ENCODE data around the gene PON3. TPM values are rescaled to one million over a fixed set of nuclear protein-coding genes. Genes with fewer than 3 reads are reported as not detected.

The PON3 gene
- total and polyA plus RNA-seq, 2 of the 13 experiments (the other 11 are each of a cell fraction or from before 2014, with no cell fraction given): 23.6 to 37.8 TPM

DNA sequence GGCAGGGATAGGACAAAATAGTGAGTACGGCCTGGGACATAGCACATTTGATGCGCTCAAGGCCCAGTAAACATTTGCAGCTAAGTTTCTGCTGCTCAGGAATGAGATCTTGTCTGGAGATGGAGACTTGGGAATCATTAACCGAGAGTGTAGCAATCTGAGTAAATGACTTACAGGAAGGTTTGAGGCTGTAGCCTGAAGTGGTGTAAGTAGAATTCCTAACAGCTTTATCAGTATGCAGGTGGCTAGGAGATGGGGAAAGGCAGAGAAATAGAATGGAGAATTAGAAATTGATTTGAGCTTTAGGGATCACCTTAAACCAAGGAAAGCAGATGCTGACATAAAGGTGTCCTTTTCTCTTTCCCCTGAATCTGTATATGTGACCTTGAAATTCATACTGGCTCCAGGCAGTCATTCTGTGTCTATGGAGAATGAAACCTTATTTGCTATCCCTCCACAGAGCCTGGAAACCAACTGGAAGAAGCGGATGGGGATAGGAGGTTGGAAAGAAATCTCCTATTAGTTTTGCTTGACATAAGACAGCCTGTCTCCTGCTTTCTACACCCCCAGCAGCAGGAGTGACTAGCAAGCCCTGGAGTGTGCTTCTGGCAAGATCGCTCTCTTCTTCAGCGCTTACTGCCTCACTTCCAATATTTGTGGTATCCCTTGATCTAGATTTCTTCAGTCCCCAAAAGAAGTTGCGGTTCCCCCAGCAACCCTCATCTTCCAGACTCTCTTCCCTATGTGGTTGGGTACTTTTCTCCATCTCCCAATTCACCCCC is 45.1 kb upstream of the PON3 start (continued):
- TF ChIP-seq PCBP1 (IDR thresholded peaks at IDR 0.05; ENCODE audit: borderline replicate concordance, low read depth, low read length) (no peak), ZNF563 (CRISPR knock-in tag; IDR thresholded peaks at IDR 0.05) (no peak), GABPB1 (CRISPR knock-in tag; IDR thresholded peaks at IDR 0.05) (no peak; the same call in 1 of the 2 replicates), NR2F1 (CRISPR knock-in tag; IDR thresholded peaks at IDR 0.05) (no peak), FOXO1 (CRISPR knock-in tag; IDR thresholded peaks at IDR 0.05) (peak; percentile 66), JUNB (CRISPR knock-in tag; IDR thresholded peaks at IDR 0.05; ENCODE audit: borderline replicate concordance) (no peak), ZNF207 (IDR thresholded peaks at IDR 0.05; ENCODE audit: borderline replicate concordance) (no peak), MTF2 (CRISPR knock-in tag; IDR thresholded peaks at IDR 0.05; ENCODE audit: borderline replicate concordance) (no peak), KMT2A (CRISPR knock-in tag; IDR thresholded peaks at IDR 0.05) (peak; percentile 30; the same call in 1 of the 2 replicates)
- TF ChIP-seq, protein P1, sequence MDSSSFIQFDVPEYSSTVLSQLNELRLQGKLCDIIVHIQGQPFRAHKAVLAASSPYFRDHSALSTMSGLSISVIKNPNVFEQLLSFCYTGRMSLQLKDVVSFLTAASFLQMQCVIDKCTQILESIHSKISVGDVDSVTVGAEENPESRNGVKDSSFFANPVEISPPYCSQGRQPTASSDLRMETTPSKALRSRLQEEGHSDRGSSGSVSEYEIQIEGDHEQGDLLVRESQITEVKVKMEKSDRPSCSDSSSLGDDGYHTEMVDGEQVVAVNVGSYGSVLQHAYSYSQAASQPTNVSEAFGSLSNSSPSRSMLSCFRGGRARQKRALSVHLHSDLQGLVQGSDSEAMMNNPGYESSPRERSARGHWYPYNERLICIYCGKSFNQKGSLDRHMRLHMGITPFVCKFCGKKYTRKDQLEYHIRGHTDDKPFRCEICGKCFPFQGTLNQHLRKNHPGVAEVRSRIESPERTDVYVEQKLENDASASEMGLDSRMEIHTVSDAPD (CRISPR knock-in tag; IDR thresholded peaks at IDR 0.05): no peak; the same call in 1 of the 2 replicates
- TF ChIP-seq, protein P2, sequence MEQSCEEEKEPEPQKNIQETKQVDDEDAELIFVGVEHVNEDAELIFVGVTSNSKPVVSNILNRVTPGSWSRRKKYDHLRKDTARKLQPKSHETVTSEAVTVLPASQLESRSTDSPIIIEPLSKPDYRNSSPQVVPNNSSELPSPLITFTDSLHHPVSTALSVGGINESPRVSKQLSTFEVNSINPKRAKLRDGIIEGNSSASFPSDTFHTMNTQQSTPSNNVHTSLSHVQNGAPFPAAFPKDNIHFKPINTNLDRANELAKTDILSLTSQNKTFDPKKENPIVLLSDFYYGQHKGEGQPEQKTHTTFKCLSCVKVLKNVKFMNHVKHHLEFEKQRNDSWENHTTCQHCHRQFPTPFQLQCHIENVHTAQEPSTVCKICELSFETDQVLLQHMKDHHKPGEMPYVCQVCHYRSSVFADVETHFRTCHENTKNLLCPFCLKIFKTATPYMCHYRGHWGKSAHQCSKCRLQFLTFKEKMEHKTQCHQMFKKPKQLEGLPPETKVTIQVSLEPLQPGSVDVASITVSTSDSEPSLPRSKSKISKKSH (CRISPR knock-in tag; IDR thresholded peaks at IDR 0.05; ENCODE audit: borderline replicate concordance): no peak
- TF ChIP-seq, protein P3, sequence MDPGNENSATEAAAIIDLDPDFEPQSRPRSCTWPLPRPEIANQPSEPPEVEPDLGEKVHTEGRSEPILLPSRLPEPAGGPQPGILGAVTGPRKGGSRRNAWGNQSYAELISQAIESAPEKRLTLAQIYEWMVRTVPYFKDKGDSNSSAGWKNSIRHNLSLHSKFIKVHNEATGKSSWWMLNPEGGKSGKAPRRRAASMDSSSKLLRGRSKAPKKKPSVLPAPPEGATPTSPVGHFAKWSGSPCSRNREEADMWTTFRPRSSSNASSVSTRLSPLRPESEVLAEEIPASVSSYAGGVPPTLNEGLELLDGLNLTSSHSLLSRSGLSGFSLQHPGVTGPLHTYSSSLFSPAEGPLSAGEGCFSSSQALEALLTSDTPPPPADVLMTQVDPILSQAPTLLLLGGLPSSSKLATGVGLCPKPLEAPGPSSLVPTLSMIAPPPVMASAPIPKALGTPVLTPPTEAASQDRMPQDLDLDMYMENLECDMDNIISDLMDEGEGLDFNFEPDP (CRISPR knock-in tag; conservative IDR thresholded peaks at IDR 0.05): no peak
- TF ChIP-seq, protein P4, sequence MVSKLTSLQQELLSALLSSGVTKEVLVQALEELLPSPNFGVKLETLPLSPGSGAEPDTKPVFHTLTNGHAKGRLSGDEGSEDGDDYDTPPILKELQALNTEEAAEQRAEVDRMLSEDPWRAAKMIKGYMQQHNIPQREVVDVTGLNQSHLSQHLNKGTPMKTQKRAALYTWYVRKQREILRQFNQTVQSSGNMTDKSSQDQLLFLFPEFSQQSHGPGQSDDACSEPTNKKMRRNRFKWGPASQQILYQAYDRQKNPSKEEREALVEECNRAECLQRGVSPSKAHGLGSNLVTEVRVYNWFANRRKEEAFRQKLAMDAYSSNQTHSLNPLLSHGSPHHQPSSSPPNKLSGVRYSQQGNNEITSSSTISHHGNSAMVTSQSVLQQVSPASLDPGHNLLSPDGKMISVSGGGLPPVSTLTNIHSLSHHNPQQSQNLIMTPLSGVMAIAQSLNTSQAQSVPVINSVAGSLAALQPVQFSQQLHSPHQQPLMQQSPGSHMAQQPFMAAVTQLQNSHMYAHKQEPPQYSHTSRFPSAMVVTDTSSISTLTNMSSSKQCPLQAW (CRISPR knock-in tag; IDR thresholded peaks at IDR 0.05): peak; percentile 78

Measured in HepG2 (cell line).